Lower lobe of right lung (tissue), 2 donors: Measurements from ENCODE around the gene CHRNE. TPM values are rescaled to one million over a fixed set of nuclear protein-coding genes. Genes with fewer than 3 reads are reported as not detected.
"Not testable (repeated sequence)": the region's sequence is repeated elsewhere in the genome, so short reads cannot be mapped to it uniquely, and the experiment has no call there.

Experiments used
- ATAC-seq, 2 donors: fragments of 200-7000 bp; cut with Tn5 transposase; one replicate each; pipeline ENCODE4 v1.9.1; 2020 to 2022; ENCODE audit warnings: mild to moderate bottlenecking in 2 of 2, moderate library complexity in 2 of 2
- DNase-seq: peaks from one replicate; pipeline ENCODE4 v3.0.0-alpha.2; 2020
- H3K27ac ChIP-seq: fragments of 200-600 bp; one replicate; pipeline ENCODE4 v1.8.0; 2022
- H3K27me3 ChIP-seq: fragments of 200-600 bp; one replicate; pipeline ENCODE4 v1.8.0; 2022; ENCODE audit warnings: low read depth
- H3K36me3 ChIP-seq: fragments of 200-600 bp; one replicate; pipeline ENCODE4 v1.8.0; 2022; ENCODE audit warnings: mild to moderate bottlenecking
- H3K4me1 ChIP-seq: fragments of 200-600 bp; one replicate; pipeline ENCODE4 v1.8.0; 2022
- H3K4me3 ChIP-seq: fragments of 200-600 bp; one replicate; pipeline ENCODE4 v1.8.0; 2022; ENCODE audit warnings: mild to moderate bottlenecking
- H3K9me3 ChIP-seq: fragments of 200-600 bp; one replicate; pipeline ENCODE4 v1.8.0; 2022
- intact Hi-C: fragments of 100-400 bp; cut with DNase I; formaldehyde crosslinking; loops from one replicate; pipeline ENCODE4 v1.11.0; 2022
- total RNA-seq: library from RNA; stranded (reverse); fragmentation: NEBNext Ultra II Directional; extraction: Animal tissue kit (Norgen Biotek cat#: 25700); gene quantifications from one replicate; pipeline ENCODE4 v1.2.1, GENCODE V29; 2021
- TF ChIP-seq, protein P1 (sequence below): fragments of 200-600 bp; IDR thresholded peaks from one replicate; pipeline ENCODE4 v1.8.0; 2022; ENCODE audit warnings: antibody characterized with exemption, mild to moderate bottlenecking
- donor health status: DM: no; HTN: yes; CAD: no; lungs with severe emphysema.

The CHRNE gene
- total RNA-seq, 1 donor from 2014 or later: 0.71 TPM

DNA sequence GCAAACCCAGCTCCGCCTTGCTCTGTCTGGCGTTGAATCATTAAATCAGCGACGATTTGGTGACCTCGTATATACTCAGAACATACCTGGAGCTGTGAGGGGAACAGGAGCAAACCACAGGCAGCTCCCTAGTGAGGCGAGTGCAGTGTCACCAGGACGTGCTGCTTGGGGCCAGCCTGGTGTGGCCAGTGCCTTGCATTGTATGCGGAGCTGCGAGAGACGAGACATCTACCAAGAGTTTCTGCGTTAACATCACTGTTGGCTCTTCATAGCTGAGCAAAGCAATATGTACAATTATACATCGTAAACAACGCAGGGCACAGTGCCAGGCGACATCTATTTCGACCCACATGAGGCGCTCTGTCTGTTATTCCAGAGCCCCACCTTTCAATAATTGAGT lies 41.8 kb downstream of the CHRNE start:
- no peak for ATAC-seq
- peak overlapping the region; percentile 13 for H3K27ac ChIP-seq
- TF ChIP-seq, protein P1, sequence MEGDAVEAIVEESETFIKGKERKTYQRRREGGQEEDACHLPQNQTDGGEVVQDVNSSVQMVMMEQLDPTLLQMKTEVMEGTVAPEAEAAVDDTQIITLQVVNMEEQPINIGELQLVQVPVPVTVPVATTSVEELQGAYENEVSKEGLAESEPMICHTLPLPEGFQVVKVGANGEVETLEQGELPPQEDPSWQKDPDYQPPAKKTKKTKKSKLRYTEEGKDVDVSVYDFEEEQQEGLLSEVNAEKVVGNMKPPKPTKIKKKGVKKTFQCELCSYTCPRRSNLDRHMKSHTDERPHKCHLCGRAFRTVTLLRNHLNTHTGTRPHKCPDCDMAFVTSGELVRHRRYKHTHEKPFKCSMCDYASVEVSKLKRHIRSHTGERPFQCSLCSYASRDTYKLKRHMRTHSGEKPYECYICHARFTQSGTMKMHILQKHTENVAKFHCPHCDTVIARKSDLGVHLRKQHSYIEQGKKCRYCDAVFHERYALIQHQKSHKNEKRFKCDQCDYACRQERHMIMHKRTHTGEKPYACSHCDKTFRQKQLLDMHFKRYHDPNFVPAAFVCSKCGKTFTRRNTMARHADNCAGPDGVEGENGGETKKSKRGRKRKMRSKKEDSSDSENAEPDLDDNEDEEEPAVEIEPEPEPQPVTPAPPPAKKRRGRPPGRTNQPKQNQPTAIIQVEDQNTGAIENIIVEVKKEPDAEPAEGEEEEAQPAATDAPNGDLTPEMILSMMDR: no peak
- H3K4me1 ChIP-seq: peaks cover 49% of the 10 kb centered on the region
- H3K27me3 ChIP-seq: no peaks in the 10 kb centered on the region
- H3K4me3 ChIP-seq: no peak overlapping the region
- intact Hi-C loops: no loop called here
- no peak for DNase-seq
- H3K36me3 ChIP-seq: peaks cover 17% of the 10 kb centered on the region
- H3K9me3 ChIP-seq: no peaks in the 10 kb centered on the region

DNA sequence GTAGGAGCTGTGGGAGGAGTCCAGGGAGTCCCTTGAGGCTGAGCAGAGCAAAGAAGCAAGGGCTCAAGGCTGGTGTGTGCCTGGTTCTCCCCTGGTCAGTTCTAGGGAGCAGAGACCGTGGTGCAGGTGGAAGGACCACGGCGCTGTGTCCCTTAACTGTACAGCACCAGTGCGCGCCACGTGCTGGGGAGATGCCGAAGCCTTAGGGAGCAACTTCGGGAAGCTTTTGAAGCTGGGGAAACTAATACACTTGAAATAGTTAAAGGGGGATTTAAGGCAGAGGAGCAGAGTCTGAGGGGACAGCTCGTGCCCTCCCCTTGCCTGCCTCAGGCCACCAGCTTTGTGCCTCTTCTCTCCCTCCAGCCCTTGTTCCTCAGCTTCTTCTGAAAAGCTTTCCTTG lies 42.2 kb downstream of the CHRNE start:
- no peak for ATAC-seq
- Histone ChIP-seq H3K27ac (peak overlapping the region; percentile 13), H3K36me3 (peaks cover 17% of the 10 kb centered on the region), H3K4me1 (peaks cover 49% of the 10 kb centered on the region), H3K9me3 (no peaks in the 10 kb centered on the region), H3K27me3 (no peaks in the 10 kb centered on the region), H3K4me3 (peak overlapping the region; percentile 35)
- TF ChIP-seq, protein P1: no peak
- no peak for DNase-seq
- intact Hi-C loops: no loop called here

DNA sequence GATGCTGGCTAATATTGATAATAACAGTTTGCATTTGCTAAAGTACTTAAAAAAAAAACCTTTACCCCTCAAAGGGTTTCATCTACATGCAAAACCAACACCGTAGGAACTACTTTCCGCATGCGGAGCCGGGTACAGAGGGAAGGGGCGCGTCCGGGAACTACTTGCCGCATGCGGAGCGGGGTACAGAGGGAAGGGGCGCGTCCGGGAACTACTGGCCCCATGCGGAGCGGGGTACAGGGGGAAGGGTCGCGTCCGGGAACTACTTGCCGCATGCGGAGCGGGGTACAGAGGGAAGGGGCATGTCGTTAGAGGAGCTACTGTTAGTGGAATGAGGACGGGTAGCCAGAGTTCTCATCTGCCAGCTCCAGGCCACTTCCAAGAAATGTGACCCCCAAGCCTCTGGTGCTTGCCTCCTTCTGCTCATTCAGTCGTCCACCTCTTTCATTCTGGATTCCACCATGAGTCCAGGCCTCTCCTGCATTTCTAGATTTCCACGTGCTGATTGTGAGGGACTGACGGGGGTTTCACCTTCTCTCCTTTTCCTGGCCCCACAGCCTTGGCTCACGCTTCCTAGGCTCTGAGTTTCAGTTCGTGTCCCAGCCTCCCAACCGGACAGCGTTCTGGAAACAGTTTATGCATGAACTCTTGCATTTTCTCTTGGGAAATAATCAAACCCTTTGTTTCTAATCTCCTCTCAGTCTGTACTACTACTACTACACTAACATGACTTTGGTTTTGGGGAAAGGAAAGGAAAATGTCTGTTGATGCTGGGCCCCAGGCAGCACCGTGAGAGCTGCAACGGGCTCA lies 42.9 kb downstream of the CHRNE start:
- DNase-seq (no peak), ATAC-seq (no peak)
- Histone ChIP-seq H3K27me3 (no peaks in the 10 kb centered on the region), H3K27ac (peak overlapping the region; percentile 13), H3K4me1 (peaks cover 49% of the 10 kb centered on the region), H3K36me3 (peaks cover 17% of the 10 kb centered on the region), H3K4me3 (peak overlapping the region; percentile 35), H3K9me3 (no peaks in the 10 kb centered on the region)
- TF ChIP-seq, protein P1: no peak
- intact Hi-C loops: no loop called here

DNA sequence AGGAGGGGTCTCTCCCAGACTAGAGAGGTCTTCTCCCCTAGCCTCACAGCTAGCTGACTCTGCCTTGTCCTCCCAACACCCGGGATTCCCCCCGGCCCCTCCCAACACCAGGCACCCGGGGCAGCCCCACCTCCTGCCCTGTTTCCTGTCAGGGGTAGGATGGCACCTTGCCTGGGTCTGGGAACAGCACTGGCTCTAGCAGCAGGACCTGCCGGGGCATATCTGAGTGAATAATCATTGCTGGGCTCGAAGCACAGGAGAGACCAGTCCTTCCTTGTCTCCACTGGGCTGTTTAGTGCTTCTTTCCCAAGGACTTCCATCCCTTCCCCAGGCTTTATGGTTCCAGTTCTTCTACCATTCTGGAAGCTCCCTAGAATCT lies 44.0 kb downstream of the CHRNE start:
- Histone ChIP-seq H3K27me3 (no peaks in the 10 kb centered on the region), H3K27ac (peak overlapping the region; percentile 69), H3K4me1 (peaks cover 60% of the 10 kb centered on the region), H3K9me3 (no peaks in the 10 kb centered on the region), H3K36me3 (peaks cover 17% of the 10 kb centered on the region), H3K4me3 (peak overlapping the region; percentile 35)
- intact Hi-C loops: no loop called here
- ATAC-seq (peak; percentile 66 to 68), DNase-seq (no peak)
- TF ChIP-seq, protein P1: no peak

DNA sequence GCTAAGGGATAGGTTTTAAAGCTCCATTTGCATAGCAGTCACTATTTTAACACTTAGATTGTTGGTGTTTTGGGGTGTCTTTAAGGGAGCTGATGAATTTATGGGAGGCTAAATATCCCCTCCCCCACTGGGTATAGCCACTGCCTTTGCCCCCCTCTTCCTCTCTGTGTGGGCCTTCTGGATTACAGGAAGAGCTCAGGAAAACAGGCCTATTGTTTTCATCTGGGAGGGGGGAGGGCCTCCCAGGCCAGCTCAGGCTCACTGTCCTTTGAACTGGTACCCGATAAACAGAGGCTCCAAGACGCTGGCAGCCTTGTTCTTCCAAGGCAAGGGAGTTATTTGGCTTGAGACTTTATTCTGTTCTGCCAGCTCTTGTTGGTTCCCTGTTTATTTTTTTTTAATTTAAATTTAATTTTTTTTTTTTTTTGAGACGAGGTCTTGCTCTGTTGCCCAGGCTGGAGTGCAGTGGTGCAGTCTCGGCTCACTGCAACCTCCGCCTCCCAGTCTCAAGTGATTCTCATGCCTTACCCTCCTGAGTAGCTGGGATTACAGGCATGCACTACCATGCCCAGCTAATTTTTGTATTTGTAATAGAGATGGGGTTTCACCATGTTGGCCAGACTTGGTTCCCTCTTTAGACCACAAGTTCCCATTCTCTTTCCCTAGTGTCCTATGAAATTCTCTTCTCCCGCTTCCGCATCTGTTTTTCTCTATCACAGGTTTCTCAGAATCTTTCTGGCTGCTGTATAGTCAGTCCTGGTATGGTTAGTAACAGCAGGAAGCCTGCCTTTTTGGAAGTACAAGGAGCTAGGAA lies 44.6 kb downstream of the CHRNE start:
- TF ChIP-seq, protein P1: no peak
- Histone ChIP-seq H3K4me3 (peak overlapping the region; percentile 35), H3K27ac (peak overlapping the region; percentile 69), H3K4me1 (peaks cover 62% of the 10 kb centered on the region), H3K36me3 (peaks cover 17% of the 10 kb centered on the region), H3K9me3 (no peaks in the 10 kb centered on the region), H3K27me3 (no peaks in the 10 kb centered on the region)
- intact Hi-C loops: no loop called here
- DNase-seq: no peak
- peak; percentile 37 to 43 for ATAC-seq

DNA sequence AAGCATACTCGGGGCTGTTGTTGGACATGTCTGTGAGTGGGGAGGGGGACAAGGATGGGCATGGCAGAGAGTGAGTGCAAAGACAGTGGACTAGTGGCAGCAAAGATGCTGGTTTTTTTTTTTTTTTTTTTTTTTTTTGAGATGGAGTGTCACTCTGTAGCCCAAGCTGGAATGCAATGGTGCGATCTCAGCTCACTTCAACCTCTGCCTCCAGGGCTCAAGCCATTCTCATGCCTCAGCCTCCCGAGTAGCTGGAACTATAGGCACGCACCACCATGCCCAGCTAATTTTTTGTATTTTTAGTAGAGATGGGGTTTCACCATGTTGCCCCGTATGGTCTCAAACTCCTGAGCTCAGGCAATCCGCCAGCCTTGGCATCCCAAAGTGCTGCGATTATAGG lies 45.6 kb downstream of the CHRNE start:
- H3K27ac ChIP-seq: peak overlapping the region; percentile 69

More for the DNA sequence above, 45.6 kb downstream of the CHRNE start:
- H3K4me3 ChIP-seq, intact Hi-C loops, H3K27me3 ChIP-seq, DNase-seq, ATAC-seq, H3K9me3 ChIP-seq: not testable (repeated sequence)
- H3K4me1 ChIP-seq: peaks cover 56% of the 10 kb centered on the region
- peaks cover 17% of the 10 kb centered on the region for H3K36me3 ChIP-seq
